Panc1 (cell line): Measurements from ENCODE around the gene MAP4K4.

Source experiments
- CTCF ChIP-seq: fragments of 450-650 bp; IDR thresholded peaks from 2 replicates; pipeline ENCODE4 v1.5.1; 2017; ENCODE audit warnings: mild to moderate bottlenecking
- POLR2AphosphoS5 ChIP-seq: IDR thresholded peaks from 2 replicates; pipeline ENCODE4 v1.6.1; 2012; ENCODE audit warnings: mild to moderate bottlenecking, low read depth, low read length, moderate library complexity
- SIN3A ChIP-seq: IDR thresholded peaks from 2 replicates; pipeline ENCODE4 v1.6.1; 2012; ENCODE audit warnings: low read depth, mild to moderate bottlenecking, low read length, moderate library complexity, borderline replicate concordance; ENCODE audit not compliant: insufficient read depth
- TCF7L2 ChIP-seq: IDR thresholded peaks from 2 replicates; pipeline ENCODE4 v1.6.1; 2011; ENCODE audit warnings: mild to moderate bottlenecking, low read depth, low read length, inconsistent platforms

GRCh38 chr2:101852824-101853223 lies 155.3 kb downstream of the MAP4K4 start:
- TF ChIP-seq CTCF (no peak), POLR2AphosphoS5 (no peak), SIN3A (no peak), TCF7L2 (no peak)
